ENCODE data around the gene PDE6A. TPM values are rescaled to one million over a fixed set of nuclear protein-coding genes. Genes with fewer than 3 reads are reported as not detected.

PDE6A gene
- total RNA-seq, 1 experiment from 2014 or later = 2.6 TPM

GRCh38 chr5:149853701-149854100 is 90.9 kb downstream of the PDE6A start:
- Histone ChIP-seq H3K27me3 (replicated peaks; ENCODE audit: control insufficient read depth, insufficient read depth, low read length) (no peaks in the 10 kb centered on the region), H3K4me3 (ENCODE audit: low read depth, low read length) (no peak overlapping the region), H3K4me1 (no peaks in the 10 kb centered on the region), H3K9me3 (no peaks in the 10 kb centered on the region), H3K36me3 (ENCODE audit: control insufficient read depth, insufficient read depth, low read length) (no peaks in the 10 kb centered on the region; the same call in 1 of the 2 replicates)
- no peak overlapping the region for H3K4me3 Mint-ChIP-seq (ENCODE audit: unreplicated experiment)
- H3K27me3 Mint-ChIP-seq (ENCODE audit: insufficient read depth, unreplicated experiment) = no peaks in the 10 kb centered on the region
- TF ChIP-seq, protein P1, sequence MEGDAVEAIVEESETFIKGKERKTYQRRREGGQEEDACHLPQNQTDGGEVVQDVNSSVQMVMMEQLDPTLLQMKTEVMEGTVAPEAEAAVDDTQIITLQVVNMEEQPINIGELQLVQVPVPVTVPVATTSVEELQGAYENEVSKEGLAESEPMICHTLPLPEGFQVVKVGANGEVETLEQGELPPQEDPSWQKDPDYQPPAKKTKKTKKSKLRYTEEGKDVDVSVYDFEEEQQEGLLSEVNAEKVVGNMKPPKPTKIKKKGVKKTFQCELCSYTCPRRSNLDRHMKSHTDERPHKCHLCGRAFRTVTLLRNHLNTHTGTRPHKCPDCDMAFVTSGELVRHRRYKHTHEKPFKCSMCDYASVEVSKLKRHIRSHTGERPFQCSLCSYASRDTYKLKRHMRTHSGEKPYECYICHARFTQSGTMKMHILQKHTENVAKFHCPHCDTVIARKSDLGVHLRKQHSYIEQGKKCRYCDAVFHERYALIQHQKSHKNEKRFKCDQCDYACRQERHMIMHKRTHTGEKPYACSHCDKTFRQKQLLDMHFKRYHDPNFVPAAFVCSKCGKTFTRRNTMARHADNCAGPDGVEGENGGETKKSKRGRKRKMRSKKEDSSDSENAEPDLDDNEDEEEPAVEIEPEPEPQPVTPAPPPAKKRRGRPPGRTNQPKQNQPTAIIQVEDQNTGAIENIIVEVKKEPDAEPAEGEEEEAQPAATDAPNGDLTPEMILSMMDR (IDR thresholded peaks at IDR 0.05; ENCODE audit: insufficient read depth in 1 of 2, low read depth in 1 of 2, low read length in 1 of 2, severe bottlenecking in 1 of 2, unreplicated experiment in 1 of 2) = no peak
- H3K9me3 Mint-ChIP-seq (ENCODE audit: unreplicated experiment) = no peaks in the 10 kb centered on the region
- intact Hi-C loops (cut with micrococcal nuclease; ENCODE audit: unreplicated experiment) = loop anchor here (1.0 to 5.0 kb wide), 3 partner anchors 16 to 139 kb away; no protein-coding TSS in a partner anchor
- no peaks in the 10 kb centered on the region for H3K4me1 Mint-ChIP-seq (ENCODE audit: low read depth, unreplicated experiment)
- POLR2A ChIA-PET = no interaction called here
- no TSS peak for BruUV-seq (replicated peaks)
- no peaks in the 10 kb centered on the region for H3K36me3 Mint-ChIP-seq (ENCODE audit: insufficient read depth, unreplicated experiment)
- DNase-seq = no peak
- CTCF ChIA-PET = interaction anchor here (0.6 to 2.2 kb wide), 11 partner anchors 15 to 216 kb away, joined by 3 to 31 read pairs (median 8); partner anchors contain the start of genes HMGXB3 and TIGD6
- H3K27ac Mint-ChIP-seq (ENCODE audit: unreplicated experiment) = no peak overlapping the region

- no peaks in the 10 kb centered on the region for H3K4me1 ChIP-seq
- Mint-ChIP-seq H3K4me1 (ENCODE audit: low read depth, unreplicated experiment) (no peaks in the 10 kb centered on the region), H3K27ac (ENCODE audit: unreplicated experiment) (no peak overlapping the region), H3K36me3 (ENCODE audit: insufficient read depth, unreplicated experiment) (no peaks in the 10 kb centered on the region), H3K4me3 (ENCODE audit: unreplicated experiment) (no peak overlapping the region), H3K9me3 (ENCODE audit: unreplicated experiment) (no peaks in the 10 kb centered on the region), H3K27me3 (ENCODE audit: insufficient read depth, unreplicated experiment) (no peaks in the 10 kb centered on the region)
- H3K9me3 ChIP-seq = no peaks in the 10 kb centered on the region
- BruUV-seq (replicated peaks) = no TSS peak
- TF ChIP-seq, protein P1 (IDR thresholded peaks at IDR 0.05; ENCODE audit: insufficient read depth in 1 of 2, low read depth in 1 of 2, low read length in 1 of 2, severe bottlenecking in 1 of 2, unreplicated experiment in 1 of 2) = no peak
- H3K4me3 ChIP-seq (ENCODE audit: low read depth, low read length) = no peak overlapping the region
- no peaks in the 10 kb centered on the region for H3K27me3 ChIP-seq (replicated peaks; ENCODE audit: control insufficient read depth, insufficient read depth, low read length)
- no peaks in the 10 kb centered on the region; the same call in 1 of the 2 replicates for H3K36me3 ChIP-seq (ENCODE audit: control insufficient read depth, insufficient read depth, low read length)
- ChIA-PET POLR2A (no interaction called here), CTCF (interaction anchor here (0.6 to 2.2 kb wide), 16 partner anchors 9 to 443 kb away, joined by 3 to 31 read pairs (median 4); partner anchors contain the start of genes HMGXB3 and TIGD6)
- intact Hi-C loops (cut with micrococcal nuclease; ENCODE audit: unreplicated experiment) = loop anchor here (1.0 to 5.0 kb wide), 3 partner anchors 16 to 139 kb away; no protein-coding TSS in a partner anchor
- no peak for DNase-seq
Observed at GRCh38 chr5:149853331-149853648, 91.3 kb downstream of the PDE6A start.

DNA sequence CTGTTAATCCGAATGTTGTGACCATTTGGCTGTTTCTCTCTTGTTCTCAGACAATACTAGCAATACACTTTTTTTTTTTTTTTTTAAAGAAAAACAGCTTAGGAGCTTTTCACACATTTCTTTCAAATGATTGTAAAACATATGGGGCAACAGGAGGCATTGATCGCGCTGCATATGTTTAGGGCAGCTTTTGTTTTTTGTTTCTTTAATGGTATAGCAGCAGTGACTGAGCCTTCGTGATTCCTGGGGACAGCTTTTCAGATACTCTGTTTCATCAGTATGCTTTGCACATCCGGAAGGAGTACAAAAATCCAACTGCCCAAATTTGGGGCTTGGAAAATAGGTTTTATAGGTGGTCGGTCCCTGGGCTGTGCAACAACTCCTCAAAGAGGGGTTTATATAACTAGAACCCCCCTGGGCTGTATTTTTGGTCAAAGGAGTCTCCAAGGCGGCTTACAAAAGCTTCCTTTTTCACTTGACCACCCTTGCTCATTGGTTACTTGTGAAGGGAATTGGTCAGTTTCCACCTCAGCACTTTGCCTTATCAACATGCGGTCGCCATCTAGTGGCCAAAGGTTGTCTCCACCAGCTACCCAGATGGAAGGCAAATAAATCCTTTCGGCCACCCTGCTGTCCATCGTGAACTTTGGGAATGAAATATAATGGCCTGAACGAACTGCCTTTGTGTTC is 91.8 kb downstream of the PDE6A start:
- no peaks in the 10 kb centered on the region for H3K4me1 Mint-ChIP-seq (ENCODE audit: low read depth, unreplicated experiment)
- CTCF ChIA-PET = interaction anchor here (0.5 to 2.2 kb wide), 21 partner anchors 9 to 444 kb away, joined by 3 to 31 read pairs (median 4); partner anchors contain the start of genes HMGXB3 and TIGD6
- H3K4me3 ChIP-seq (ENCODE audit: low read depth, low read length) = no peak overlapping the region
- no peaks in the 10 kb centered on the region for H3K27me3 Mint-ChIP-seq (ENCODE audit: insufficient read depth, unreplicated experiment)
- TF ChIP-seq, protein P1 (IDR thresholded peaks at IDR 0.05; ENCODE audit: insufficient read depth in 1 of 2, low read depth in 1 of 2, low read length in 1 of 2, severe bottlenecking in 1 of 2, unreplicated experiment in 1 of 2) = peak; percentile 83 to 86
- H3K36me3 ChIP-seq (ENCODE audit: control insufficient read depth, insufficient read depth, low read length) = no peaks in the 10 kb centered on the region; the same call in 1 of the 2 replicates
- intact Hi-C loops (cut with micrococcal nuclease; ENCODE audit: unreplicated experiment) = loop anchor here (1.0 to 5.0 kb wide), 3 partner anchors 15 to 140 kb away; no protein-coding TSS in a partner anchor
- peak; percentile 79 to 81 for DNase-seq
- POLR2A ChIA-PET = interaction anchor here (0.6 kb wide), 1 partner anchor 109 kb away, joined by 3 read pairs; no protein-coding TSS in a partner anchor
- no peaks in the 10 kb centered on the region for H3K9me3 ChIP-seq
- H3K27ac Mint-ChIP-seq (ENCODE audit: unreplicated experiment) = no peak overlapping the region
- no peak overlapping the region for H3K4me3 Mint-ChIP-seq (ENCODE audit: unreplicated experiment)
- H3K36me3 Mint-ChIP-seq (ENCODE audit: insufficient read depth, unreplicated experiment) = no peaks in the 10 kb centered on the region
- no peaks in the 10 kb centered on the region for H3K27me3 ChIP-seq (replicated peaks; ENCODE audit: control insufficient read depth, insufficient read depth, low read length)
- no TSS peak for BruUV-seq (replicated peaks)
- no peaks in the 10 kb centered on the region for H3K9me3 Mint-ChIP-seq (ENCODE audit: unreplicated experiment)
- H3K4me1 ChIP-seq = no peaks in the 10 kb centered on the region
